Activated gamma-delta T cell treated with Interleukin-2 at 50 U/mL for 16 hours (primary cell): ENCODE measurements around the gene ZNF195.
"Not testable (repeated sequence)": the region's sequence is repeated elsewhere in the genome, so short reads cannot be mapped to it uniquely, and the experiment has no call there.

Experiments used
- DNase-seq: peaks from one replicate; pipeline ENCODE4 v3.0.0-alpha.2; 2020

The ZNF195 gene

GRCh38 chr11:3346587-3346986 lies 32.4 kb downstream of the ZNF195 start:
- no peak for DNase-seq

- no peak for DNase-seq
Measured at GRCh38 chr11:3345736-3346135, 33.2 kb downstream of the ZNF195 start.

GRCh38 chr11:3344327-3345174 lies 34.4 kb downstream of the ZNF195 start:
- DNase-seq = no peak

DNA sequence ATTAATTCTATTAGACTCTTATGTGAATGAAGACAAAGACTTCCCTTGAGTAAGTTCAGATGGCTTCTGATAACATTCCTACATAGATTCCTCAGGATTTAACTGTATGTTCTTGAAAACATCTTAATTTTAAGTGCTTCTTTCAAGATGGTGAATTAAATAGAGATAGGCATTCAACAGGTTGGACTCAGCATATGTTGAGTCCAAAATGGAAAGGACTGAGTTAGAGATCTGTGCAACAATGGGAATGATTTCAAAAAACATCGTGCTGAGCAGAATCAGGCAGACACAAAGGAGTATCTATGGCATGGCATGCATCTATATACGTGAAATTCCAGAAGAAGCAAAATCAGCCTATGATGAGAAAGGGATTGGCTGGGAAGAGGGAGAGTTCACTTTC lies 36.2 kb downstream of the ZNF195 start:
- DNase-seq = no peak

DNA sequence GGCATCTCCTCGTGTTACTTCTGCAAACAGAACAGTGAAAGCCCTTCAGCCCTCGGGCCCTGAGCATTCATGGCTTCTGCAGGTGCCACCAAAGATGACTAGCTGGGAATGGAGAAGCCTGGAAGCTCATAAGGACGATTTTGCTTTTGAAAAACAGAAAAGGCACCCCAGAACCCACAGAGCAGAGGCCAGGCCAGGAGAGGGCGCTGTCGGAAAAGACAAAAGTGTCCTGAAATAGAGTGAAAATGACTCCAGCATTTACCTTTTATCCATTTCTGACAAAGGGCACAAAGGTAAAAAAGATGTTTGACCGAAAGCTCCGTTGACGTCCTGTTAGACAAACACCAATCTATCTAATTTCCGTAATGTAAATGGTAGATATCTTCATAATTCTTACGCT lies 37.6 kb downstream of the ZNF195 start:
- peak; percentile 58 for DNase-seq

DNA sequence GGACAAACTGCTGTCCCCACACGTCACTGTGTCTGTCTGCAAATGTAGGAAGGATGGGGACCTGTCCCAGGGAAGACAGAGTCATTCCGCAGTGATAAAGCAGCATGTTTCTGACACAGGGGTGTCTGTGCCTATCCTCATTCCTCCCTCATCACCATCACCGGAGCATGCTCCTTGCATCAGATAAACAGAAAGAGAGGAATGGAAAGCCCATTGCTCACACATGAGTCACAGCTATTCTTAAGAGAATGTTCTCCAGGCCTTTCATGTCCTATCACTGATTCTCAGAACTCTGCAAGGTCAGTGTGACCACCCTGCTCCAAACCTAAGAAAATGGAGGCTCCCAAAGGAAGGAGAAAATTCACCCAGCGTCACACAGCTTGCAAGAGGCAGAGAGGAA lies 38.9 kb downstream of the ZNF195 start:
- no peak for DNase-seq

GRCh38 chr11:3339340-3339624 lies 39.7 kb downstream of the ZNF195 start:
- no peak for DNase-seq

GRCh38 chr11:3338569-3339339 lies 40.2 kb downstream of the ZNF195 start:
- DNase-seq = no peak

DNA sequence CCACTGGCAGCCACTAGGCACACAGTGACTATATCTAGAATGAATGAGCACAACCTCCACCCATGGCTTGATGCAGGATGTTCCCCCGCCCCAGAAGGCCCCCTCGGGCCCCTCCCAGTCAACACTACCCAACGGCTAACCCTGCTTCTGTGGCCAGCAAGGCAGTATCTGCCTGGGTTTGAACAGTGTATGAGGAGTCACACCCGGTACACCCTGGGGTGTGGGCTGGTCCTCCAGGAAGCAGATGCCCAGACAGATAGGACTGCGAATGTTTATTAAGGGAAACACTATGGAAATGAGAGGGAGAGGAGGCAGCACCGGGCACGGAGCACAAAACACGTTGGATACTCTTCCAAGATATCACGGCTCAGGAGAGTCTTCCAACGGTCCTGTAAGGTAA lies 42.5 kb downstream of the ZNF195 start:
- not testable (repeated sequence) for DNase-seq

DNA sequence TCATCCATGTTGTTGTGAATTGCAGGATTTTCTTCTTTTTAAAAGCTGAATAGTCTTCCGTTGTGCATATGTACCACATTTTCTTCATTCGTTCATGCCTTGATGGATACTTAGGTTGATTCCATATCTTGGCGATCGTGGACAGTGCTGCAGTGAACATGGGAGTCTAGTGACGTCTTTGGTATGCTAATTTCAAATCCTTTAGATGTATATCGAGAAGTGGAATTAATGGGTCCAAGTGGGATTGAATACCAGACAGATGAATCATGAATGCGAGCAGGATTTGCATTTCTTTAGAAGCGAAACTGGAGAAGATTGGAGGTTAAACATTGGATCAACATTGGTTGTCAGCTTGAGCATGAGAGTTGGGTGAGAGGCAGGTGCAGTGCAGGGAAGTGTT lies 45.8 kb downstream of the ZNF195 start:
- not testable (repeated sequence) for DNase-seq

- not testable (repeated sequence) for DNase-seq
Measured at GRCh38 chr11:3331078-3331477, 47.9 kb downstream of the ZNF195 start.

GRCh38 chr11:3330064-3330463 lies 48.9 kb downstream of the ZNF195 start:
- not testable (repeated sequence) for DNase-seq

GRCh38 chr11:3328503-3328902 lies 50.4 kb downstream of the ZNF195 start:
- not testable (repeated sequence) for DNase-seq

GRCh38 chr11:3326450-3326849 lies 52.5 kb downstream of the ZNF195 start:
- DNase-seq = not testable (repeated sequence)

- not testable (repeated sequence) for DNase-seq
Measured at GRCh38 chr11:3324724-3325123, 54.2 kb downstream of the ZNF195 start.
